GM08714 (cell line): ENCODE results near the gene MCUB.
"Not testable (repeated sequence)": the region's sequence is repeated elsewhere in the genome, so short reads cannot be mapped to it uniquely, and the experiment has no call there.

Experiments used
- H3K4me3 ChIP-seq: fragments of 200-500 bp; sonication (Bioruptor generic); 2 replicates; pipeline ENCODE4 v1.5.1; 2014; ENCODE audit warnings: mild to moderate bottlenecking, low read length, inconsistent platforms
- ZNF274 ChIP-seq: IDR thresholded peaks from 2 replicates; pipeline ENCODE4 v1.6.1; 2012; ENCODE audit warnings: mild to moderate bottlenecking, low read depth, low read length

MCUB gene

GRCh38 chr4:109562457-109563239 lies 2.6 kb downstream of the MCUB start:
- no peak overlapping the region for H3K4me3 ChIP-seq
- no peak for TF ChIP-seq ZNF274

DNA sequence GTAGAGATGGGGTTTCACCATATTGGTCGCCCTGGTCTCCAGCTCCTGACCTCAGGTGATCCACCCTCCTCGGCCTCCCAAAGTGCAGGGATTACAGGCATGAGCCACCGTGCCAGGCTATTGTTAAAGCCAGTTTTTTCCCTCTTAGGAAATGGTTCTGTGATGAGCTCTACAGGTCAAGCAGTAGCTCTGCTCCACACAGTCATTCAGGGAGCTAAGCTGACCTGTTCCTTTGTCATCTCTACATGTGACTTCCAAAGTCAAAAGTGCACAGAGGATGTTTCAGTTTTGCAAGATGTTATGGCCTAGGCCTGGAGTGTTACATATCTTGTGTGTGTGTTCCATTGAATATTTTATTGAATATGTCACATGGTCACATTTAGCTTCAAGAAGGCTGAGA lies 11.4 kb downstream of the MCUB start:
- no peak overlapping the region for H3K4me3 ChIP-seq
- TF ChIP-seq ZNF274 = no peak

DNA sequence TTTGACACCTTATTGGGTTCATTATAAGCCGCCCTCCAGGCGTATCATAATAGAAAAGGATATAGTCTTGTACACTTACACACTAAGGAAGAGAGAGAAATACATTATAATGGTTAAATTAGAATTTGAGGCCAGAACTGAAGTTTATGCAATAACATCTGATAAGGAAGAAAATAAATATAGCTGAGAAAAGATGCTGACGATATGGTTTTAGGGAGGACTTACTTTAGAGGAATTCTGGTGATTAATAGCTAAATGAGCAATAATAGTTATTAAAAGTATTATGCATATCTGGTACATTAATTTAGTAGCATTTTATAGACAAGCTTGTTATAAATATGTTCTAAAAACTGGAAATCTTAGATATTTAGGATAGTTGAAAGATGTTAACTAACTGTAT lies 12.1 kb downstream of the MCUB start:
- no peak for TF ChIP-seq ZNF274
- H3K4me3 ChIP-seq = no peak overlapping the region

GRCh38 chr4:109574443-109574850 lies 14.4 kb downstream of the MCUB start:
- H3K4me3 ChIP-seq = no peak overlapping the region
- no peak for TF ChIP-seq ZNF274

- H3K4me3 ChIP-seq = no peak overlapping the region
- TF ChIP-seq ZNF274 = no peak
These were observed 15.1 kb downstream of the MCUB start for GRCh38 chr4:109574931-109575804.

DNA sequence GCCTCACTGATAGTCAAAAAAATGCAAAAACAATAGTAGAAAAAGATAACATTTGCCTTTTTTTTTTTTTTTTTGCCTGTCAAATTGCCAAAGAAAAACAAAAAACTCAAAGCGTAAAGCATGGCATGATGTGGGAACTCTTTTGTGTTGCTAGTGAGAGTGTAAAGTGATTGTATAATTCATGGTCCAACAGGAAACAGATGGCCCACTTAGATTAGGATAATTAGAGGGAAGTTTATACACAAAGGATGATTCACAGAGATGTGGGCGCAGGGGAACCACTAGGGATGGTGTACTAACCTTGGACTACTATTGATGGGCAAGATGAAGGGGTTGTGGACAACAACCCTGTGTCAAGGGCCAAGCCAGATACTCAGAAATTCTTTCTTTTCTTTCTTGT lies 16.4 kb downstream of the MCUB start:
- no peak for TF ChIP-seq ZNF274
- H3K4me3 ChIP-seq = no peak overlapping the region

GRCh38 chr4:109578846-109579245 lies 18.8 kb downstream of the MCUB start:
- H3K4me3 ChIP-seq = no peak overlapping the region
- no peak for TF ChIP-seq ZNF274

- H3K4me3 ChIP-seq = not testable (repeated sequence)
These were observed 20.0 kb downstream of the MCUB start for GRCh38 chr4:109579997-109580396.

DNA sequence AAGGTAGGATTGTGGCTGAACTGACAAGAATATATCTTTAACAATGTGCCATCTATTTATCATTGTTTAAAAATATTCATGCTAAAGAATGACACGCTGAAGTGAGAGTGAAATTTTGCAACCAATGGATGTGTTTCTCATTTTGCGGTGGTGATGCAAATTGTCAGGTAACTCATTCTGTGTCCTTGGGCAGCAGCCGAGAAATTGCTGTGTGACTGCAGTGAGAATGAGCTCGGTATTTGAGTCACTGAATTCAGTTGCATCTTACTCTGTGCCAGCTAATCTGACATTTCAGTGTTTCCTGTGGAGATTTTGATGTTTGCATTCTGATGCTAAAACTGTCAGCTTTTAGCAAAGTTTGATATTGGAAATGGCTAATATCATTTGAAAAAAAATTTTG lies 28.1 kb downstream of the MCUB start:
- no peak overlapping the region for H3K4me3 ChIP-seq
- no peak for TF ChIP-seq ZNF274

DNA sequence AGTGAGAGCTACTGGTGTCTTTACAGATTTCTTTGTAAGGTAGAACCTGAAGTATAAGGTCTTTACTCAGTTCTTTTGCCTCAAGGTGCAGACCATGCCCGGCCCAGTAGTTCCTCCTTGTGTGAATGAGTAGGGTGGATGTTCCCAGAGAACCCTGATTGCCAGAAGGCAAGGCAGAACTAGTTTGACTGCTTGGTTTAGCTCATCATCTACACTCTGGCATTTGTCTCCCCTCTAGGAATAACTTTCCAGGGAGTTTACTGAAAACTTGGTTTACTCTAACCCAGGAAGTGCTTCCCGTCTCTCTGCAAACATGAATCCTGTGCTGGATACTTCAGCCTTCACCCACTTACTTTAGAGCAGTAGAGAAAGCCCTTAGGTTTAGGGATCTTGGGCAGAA lies 29.1 kb downstream of the MCUB start:
- TF ChIP-seq ZNF274 = no peak
- H3K4me3 ChIP-seq = no peak overlapping the region

GRCh38 chr4:109589605-109590004 lies 29.6 kb downstream of the MCUB start:
- TF ChIP-seq ZNF274 = no peak

GRCh38 chr4:109590905-109591304 lies 30.9 kb downstream of the MCUB start:
- H3K4me3 ChIP-seq = no peak overlapping the region
- no peak for TF ChIP-seq ZNF274

More at GRCh38 chr4:109589605-109590004, 29.6 kb downstream of the MCUB start:
- no peak overlapping the region for H3K4me3 ChIP-seq

GRCh38 chr4:109592367-109592766 lies 32.3 kb downstream of the MCUB start:
- no peak for TF ChIP-seq ZNF274
- H3K4me3 ChIP-seq = no peak overlapping the region

DNA sequence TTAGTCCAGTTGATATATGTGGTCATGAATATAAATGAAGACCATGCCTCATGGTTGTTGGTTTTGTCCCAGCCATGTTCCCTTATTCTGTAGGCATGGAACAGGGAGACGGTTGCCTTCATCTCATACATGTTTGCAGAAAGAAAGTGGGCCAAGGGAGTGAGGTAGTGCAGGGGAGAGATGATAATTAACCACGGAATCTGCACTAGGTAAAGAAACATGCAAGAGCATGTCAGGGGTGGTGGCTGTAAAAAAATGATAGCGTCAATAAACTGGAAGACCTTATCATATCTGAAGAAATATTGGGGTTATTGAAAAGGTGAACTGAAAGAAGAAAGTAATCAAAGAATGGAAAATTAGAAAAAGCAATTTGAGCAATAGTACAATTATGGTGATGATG lies 35.1 kb downstream of the MCUB start:
- not testable (repeated sequence) for H3K4me3 ChIP-seq

- not testable (repeated sequence) for H3K4me3 ChIP-seq
These were observed 36.5 kb downstream of the MCUB start for GRCh38 chr4:109596420-109597085.
